ENCODE measurements around the gene FAHD2B.
"Not testable (repeated sequence)": the region's sequence is repeated elsewhere in the genome, so short reads cannot be mapped to it uniquely, and the experiment has no call there.

Gene FAHD2B, protein sequence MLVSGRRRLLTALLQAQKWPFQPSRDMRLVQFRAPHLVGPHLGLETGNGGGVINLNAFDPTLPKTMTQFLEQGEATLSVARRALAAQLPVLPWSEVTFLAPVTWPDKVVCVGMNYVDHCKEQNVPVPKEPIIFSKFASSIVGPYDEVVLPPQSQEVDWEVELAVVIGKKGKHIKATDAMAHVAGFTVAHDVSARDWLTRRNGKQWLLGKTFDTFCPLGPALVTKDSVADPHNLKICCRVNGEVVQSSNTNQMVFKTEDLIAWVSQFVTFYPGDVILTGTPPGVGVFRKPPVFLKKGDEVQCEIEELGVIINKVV

DNA sequence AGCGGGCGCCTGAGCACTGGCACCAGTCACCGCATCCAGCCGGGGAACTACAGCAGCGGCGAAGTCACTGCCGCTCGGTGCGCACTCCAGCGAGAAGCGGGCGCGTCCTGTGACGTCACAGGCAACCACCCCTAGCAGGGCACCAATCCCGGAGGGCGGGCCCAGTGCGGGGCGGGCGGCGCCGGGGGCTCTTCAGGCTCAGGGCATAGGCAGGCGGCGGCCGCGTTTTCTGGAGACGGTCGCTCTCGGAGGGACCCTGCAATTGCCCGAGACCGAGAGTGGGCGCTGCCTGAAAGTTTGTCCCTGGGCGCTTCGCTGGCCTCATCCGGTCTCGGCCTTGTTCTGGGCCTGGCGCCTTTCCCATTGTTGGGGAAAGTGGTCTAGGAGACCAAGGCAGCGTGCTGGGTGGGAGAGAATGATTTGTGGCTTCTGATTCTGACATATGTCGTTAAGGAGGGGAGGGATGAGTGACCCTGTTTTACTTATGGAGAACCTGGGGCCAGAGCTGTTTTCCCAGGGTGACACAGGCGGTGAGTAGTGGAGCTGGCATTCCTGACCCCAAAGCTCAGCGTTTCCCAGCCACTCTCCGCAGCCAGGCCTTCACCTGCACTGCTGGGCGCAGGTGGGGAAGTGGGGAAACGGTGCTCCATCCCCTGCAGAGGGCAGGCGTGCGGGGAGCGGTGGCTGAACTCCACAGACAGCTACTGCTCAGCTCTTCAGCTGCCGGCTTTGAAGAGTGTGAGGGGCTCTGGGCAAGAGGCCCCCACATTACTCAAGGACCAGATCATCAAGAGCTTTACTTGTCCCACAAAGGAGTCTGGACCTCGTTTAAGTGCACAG, at the start of gene FAHD2B:
Gene FAHD2B, minus strand, starts transcription at position 111 of the 840 bp plus-strand sequence. CDS start 3,176 bp downstream, outside the sequence.
- not testable (repeated sequence) for DNase-seq

DNA sequence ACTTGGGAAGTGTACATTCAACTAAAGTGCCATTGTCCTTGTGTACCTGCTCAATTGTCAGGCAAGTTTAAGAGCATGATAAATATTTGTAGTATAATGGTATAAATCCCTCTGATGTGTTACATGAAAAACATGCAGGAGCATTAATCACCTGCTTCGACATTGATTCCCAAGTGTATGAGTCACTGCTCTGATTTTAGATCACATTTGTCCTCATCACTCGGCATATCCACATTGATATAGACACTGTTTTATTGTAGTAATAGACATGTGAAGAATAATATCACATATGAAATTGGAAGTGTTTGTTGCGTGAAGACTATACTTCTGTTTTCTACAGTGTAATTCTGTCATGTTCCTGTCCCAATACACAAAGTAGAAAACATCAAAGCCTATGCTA, 49.3 kb upstream of the FAHD2B start:
- DNase-seq = not testable (repeated sequence)

DNA sequence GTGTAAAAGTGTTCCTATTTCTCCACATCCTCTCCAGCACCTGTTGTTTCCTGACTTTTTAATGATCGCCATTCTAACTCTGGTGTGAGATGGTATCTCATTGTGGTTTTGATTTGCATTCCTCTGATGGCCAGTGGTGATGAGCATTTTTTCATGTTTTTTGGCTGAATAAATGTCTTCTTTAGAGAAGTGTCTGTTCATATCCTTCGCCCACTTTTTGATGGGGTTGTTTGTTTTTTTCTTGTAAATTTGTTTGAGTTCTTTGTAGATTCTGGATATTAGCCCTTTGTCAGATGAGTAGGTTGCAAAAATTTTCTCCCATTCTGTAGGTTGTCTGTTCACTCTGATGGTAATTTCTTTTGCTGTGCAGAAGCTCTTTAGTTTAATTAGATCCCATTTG, 34.4 kb upstream of the FAHD2B start:
- not testable (repeated sequence) for DNase-seq

DNA sequence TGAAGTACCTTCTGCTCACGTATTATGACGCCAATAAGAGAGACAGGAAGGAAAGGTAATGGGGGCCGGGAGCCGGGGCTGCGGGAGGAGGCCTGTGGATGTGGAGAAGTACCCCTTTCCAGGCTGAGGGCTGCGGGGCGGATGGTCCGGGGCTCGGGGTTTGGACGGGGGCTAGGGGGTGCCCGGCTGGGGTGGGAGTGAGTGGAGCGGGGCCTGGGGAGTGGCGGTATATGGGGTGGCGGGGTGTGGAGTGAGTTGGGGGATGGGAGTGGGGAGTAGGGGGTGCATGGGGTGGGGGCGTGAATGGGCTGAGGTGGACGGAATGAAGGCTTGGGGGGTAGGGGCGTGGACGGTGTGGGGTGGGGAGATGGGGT, 19.2 kb upstream of the FAHD2B start:
- not testable (repeated sequence) for DNase-seq

DNA sequence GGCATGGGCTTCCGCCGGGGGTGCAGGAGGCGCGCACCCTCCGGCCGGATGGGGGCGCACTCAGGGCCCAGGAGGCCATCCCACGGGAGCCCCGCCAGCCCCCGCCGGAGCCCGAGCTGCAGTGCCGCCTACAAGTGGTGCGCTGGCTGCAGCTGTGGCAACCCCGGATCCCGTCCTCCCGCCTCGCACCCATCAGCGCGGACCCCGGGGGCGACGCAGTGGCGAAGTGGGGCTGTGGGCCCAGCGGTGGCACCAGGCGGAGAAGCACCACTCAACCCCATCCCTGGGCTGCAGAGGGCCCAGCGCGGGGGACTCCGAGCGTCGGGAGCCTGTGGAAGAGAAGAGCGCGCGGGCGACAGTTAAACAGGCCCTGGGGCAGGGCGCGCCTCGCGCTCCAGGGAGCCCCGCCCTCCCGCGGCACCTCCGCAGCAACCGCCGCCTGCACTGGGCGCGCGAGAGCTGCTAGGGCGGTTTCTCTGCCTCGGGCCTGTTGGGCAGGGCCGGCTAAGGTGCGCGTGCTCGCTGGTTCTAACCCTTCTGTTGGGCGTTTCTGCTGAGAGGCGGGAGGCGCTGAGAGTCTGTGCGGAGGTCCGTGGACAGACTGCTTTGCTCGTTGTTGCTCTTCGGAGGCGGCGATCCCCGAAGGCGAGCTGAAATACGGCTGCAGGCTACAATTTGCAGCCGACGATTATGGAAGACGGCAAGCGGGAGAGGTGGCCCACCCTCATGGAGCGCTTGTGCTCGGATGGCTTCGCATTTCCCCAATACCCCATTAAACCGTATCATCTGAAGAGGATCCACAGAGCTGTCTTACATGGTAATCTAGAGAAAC, 18.6 kb upstream of the FAHD2B start, which contains the start of gene ANKRD36:
Gene ANKRD36, plus strand, starts transcription at position 104 of the 832 bp plus-strand sequence. Its CDS starts 587 bp downstream, at position 691.
- not testable (repeated sequence) for DNase-seq

DNA sequence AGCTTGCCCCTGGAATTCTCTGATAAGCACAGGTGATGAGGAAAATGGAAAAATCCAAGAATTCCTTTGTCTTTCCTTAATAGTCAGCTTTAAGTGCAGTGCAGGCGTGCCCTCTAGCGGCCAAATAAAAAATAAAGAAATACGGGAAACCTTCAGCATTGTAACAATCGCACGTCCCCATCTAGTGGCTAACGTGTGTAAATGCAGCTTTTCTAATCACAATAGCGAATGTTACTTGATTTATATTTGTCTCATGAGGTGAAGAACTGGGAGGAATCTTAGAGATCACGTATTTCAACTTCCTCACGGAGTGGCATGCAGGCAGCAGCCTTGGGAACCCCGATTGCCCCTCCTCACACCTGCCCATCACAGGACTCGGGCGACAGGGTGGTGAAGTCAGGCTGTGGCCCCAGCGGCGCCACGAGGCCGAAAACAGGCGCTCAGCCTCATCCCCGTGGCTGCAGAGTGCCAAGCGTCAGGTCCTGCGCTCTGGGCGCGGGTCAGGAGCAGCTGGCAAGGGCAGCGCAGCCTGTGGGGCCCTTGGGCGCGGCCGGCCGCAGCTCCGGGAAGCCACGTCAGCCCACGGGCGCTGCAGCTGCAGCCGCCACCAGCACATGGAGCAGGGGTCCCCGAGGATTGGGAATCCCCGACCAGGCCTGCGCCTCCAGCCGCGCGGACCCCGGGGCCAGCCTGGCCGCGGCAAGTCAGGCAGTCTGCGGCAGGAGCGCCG, 17.8 kb upstream of the FAHD2B start:
- DNase-seq = not testable (repeated sequence)

DNA sequence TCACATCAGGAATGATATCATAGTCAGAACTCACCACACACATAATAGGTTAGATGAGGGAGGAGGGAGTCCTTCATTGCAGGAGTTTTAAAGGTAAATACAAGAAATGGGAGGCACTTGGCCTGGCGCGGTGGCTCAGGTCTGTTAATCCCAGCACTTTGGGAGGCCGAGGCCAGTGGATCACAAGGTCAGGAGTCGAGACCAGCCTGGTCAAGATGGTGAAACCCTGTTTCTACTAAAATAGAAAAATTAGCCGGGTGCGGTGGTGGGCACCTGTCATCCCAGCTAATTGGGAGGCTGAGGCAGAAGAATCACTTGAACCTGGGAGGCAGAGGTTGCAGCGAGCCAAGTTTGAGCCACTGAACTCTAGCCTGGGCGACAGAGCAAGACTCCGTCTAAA, 16.6 kb upstream of the FAHD2B start:
- DNase-seq = not testable (repeated sequence)

DNA sequence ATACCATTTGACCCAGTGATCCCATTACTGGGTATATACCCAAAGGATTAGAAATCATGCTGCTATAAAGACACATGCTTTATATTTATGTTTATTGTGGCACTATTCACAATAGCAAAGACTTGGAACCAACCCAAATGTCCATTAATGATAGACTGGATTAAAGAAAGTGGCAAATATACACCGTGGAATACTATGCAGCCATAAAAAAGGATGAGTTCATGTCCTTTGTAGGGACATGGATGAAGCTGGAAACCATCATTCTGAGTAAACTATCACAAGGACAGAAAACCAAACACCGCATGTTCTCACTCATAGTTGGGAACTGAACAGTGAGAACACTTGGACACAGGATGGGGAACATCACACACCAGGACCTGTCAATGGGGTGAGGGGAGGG, 12.2 kb upstream of the FAHD2B start:
- not testable (repeated sequence) for DNase-seq

DNA sequence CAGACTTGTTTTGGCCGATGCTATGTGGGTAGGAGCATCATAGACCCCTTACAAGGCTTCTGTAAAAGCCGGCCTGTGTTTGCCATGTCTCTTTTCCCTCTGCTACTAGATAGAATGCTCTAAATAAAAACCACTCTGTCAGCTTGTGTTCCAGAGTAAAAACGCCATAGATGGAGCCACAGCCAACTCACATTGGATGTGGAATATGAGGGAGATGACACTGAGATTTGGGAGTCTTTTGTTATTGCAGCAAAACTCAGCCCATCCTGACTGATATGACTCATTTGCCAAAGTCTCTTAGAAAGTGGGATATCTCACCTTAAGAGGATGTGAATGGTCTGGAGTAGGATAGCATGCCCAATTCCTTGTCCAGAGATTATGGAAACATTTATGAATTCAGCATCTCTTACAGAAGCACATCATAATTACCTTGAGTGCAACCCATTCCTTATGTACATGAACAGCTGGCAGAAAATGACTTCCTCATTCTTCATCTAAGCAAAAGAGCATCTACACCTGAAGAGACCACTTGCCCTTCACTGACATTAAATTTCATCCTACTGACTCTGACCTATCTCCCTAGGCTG, 4.2 kb upstream of the FAHD2B start:
- not testable (repeated sequence) for DNase-seq

DNA sequence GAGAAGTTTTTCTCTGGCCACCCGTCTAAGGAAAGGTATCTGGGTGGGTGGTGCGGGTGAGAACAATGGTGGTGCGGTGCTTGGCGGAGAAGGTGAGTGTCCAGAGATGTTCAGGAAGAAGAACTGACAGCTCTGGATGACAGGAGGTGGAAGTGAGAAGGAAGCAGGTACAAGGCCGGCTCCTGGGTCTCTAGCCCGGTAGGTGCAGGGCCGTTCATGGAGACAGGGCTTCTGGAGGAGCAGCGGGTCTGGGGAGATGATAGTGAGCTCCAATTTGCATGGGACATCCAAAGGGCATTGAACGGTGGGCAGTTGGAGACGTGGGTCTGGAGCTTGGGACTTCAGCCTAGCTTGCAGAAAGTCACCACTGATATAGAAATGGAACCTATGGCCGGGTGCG, 979 bp upstream of the FAHD2B start:
- no peak for DNase-seq

DNA sequence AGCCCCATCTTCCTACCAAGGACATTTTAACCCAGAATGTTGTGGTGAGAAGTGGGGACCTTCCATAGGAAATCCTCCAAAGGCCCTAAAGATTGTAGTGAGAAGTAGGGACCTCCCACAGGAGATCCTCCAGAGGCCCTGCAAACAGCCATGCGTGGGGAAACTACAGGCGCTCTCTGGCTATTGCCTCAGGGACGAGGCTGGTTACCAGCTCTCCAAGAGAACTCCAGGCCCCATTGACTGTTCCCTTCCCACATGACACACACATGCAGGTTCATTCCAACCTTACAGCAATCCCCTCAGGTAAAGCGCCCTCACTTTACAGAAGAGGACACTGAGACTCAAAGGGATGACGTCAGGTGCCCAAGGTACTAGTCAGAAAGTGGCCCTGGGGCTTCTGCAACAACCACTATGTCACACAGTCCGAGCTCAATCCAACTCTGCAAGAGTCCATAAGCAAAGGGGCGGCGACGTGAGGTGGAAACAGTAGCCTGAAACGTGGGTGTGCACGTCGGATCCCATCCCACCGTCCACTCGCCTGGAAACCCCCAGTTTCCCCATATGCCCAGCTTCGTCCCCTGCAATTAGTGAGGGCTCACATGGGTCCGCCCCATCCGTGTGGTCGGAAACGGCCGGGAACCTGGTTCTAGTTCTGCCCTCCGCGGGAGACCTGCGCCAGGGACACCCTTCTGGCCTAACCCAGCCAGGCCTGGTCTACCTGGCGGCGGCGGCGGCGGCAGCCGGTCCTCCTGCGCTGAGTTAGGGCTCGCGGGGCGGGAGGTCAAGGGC, 505 bp downstream of the FAHD2B start:
- not testable (repeated sequence) for DNase-seq

DNA sequence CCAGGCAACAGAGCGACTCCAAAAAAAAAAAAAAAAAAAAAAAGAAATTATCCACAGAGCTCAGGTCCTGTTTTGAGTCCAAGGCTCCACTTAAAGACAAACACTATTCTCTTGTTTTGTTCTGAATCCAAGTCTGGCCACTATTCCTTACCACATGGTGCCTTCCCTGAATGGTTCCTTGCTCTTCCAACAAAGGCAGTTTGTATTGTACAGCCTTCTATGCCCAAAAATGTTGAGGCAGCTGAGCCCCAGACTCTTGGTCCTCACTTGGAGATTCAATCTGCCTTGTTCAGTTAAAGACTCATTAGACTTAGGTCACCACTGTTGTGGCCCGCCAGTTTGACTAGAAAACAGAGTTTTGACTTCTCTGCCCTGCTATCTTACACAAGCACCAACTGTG, 1.7 kb downstream of the FAHD2B start:
- DNase-seq = not testable (repeated sequence)

DNA sequence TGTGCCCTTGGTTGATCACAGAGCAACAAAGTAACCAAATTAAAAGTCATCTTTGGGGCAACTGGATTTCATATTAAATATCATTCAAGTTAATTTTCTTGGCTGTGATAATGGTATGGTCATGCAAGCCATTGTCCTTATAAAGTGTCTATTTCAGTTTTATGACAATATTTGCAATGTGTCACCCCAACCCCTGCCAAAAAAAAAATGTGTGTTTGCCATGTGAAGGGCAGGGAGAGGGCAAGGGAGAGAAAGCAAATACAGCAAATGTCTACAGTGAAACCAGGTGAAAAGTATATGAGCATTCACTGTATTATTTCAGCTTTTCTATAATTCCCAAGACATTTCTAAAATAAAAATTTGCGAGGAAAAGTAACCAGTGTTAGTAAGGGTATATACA, 6.0 kb downstream of the FAHD2B start:
- DNase-seq = not testable (repeated sequence)

DNA sequence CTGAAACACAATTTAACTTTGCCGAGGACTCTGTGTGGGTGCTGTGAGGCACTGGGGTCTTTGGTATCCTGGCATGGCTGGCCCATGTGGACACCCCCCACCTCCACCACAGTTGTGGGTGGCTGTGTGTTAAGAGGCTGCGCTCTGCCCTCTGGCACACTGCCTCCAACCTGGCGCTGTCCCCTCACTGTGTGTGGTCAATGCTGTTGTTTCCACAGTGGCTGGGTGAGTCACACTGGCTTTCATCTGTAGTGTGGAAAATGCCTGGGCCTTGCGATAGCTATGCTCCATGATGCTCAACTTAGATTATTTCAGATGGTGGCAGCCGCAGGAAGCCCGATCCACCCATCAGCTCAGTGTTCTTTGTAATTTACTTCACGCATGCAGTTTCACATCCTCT, 9.6 kb downstream of the FAHD2B start:
- not testable (repeated sequence) for DNase-seq

DNA sequence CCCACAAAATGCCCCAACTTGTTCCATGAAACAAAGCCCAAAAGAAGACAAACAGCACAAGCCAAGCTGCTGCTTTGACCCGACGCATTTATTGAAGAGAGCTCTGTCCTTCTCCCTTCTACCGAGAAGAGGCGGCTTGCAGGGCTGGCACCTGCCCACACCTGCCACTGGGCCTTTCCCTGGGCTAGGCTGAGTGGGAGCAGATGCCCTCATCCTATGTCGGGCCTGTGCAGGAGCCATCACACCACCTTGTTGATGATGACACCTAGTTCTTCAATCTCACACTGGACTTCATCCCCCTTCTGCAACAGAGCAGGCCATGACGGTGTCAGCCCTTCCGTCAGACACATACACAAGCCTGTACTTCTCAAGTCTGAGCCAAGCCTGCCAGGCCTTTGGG, 11.2 kb downstream of the FAHD2B start:
- DNase-seq = not testable (repeated sequence)

DNA sequence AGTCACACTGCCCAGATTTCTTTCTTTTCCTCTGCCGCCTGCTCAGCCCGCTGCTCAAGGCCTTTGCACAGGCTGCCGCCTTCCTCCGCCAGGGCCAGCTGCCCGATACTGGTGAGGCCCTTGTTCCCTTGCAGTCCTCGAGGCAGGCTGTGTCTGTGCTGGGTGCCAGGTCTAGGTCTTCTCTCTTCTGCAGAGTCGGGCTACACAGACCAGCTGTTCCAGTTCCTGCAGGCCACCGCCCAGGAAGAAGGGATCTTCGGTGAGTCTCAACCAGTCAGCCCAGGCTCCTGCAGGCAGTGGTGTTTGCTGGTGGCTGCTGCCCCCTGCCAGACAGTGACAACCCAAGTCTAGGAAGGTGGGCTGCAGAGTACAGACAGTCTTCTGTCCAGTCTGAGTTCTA, 12.5 kb downstream of the FAHD2B start:
- not testable (repeated sequence) for DNase-seq

DNA sequence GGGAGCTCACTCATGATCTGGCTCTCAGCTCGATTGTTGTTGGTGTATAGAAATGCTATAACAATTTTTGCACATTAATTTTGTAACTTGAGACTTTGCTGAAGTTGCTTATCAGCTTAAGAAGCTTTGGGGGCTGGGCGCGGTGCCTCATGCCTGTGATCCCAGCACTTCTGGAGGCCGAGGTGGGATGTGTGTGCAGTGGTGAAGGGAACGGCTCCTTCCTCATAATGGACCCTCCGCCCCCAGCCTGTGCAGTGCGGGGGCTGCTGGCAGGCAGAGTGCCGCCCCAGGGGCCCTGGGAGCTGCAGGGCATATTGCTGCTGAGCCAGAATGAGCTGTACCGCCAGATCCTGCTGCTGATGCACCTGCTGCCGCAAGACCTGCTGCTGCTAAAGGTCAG, 13.8 kb downstream of the FAHD2B start:
- not testable (repeated sequence) for DNase-seq

DNA sequence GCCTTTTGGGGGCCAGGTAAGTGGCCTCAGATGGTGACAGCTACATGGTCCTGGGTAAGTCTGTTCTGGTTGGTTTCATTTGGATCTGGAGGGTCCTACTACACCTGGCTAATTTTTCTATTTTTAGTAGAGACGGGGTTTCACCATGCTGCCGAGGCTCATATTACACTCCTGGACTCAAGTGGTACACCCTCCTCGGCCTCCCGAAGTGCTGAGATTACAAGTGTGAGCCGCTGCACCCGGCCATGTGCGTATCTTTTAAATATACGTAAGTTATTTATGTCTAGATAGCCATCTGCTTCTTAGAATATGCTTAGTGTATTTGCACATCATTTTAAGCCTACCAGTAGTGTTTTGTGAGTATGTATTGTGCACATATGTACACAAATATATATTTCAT, 17.5 kb downstream of the FAHD2B start:
- DNase-seq = not testable (repeated sequence)

DNA sequence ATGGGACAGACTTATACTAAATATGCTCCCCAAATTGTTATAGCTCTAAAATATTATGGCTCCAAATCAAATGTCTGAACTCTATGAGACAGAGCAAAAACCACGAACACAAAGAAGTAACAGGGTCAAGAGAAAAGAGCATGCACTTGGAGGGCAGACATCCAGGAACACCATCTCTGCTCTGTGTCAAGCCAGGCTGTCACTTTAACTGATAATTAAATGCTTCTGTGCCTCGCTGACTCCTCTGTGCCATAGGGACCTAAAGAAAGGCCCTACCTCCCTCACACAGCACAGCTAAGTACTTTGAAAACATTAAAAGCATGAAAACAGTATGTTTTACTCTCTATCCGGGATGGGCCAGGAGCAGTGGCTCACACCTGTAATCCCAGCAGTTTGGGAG, 23.8 kb downstream of the FAHD2B start:
- DNase-seq = not testable (repeated sequence)

DNA sequence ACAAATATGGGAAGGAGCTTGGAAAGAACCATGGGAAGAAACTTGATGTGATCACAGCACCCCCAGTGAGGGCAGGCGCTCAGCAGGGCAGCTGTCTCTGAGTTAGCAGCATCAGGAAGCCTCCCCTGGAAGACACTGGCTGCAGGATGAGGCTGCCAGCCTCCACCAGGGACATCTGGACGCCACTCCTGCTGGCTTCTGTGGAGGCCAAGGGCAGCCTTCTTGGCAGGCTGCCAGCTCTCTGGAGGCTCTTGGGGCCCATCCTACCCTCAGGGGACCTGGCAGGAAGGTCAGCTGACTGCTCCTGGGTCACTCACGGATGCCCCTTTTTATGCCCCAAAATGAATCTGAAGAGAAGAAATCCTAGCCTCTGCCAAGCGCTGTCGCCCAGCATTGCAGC, 26.0 kb downstream of the FAHD2B start:
- not testable (repeated sequence) for DNase-seq

DNA sequence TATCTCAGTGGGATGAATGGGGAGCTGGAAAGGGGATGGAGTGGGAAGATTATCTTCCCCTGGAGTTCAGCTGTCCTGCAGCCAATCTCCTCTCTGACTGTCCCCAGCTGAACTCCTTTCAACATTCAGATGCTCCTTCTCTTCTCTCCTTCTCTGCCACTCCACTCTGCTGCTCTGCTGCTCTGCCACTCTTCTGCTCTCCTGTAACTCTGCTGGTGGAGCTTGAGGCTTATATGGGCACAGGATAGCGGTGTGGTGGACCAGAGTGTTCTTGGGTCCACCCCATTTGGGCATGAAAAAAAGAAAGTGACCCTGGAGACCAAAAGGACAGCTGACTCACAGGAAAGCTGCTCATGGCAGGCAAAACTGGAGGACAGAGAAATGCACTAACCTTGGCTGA, 26.6 kb downstream of the FAHD2B start:
- no peak for DNase-seq
